Lower leg skin (tissue), 3 donors: ENCODE measurements around the gene SNX19.

Experiments
- POLR2A ChIP-seq, 2 donors: fragments of 450-650 bp; IDR thresholded peaks; one replicate each; pipeline ENCODE4 v1.6.1; 2016 to 2017; ENCODE audit warnings: antibody characterized with exemption in 2 of 2, mild to moderate bottlenecking in 1 of 2, moderate library complexity in 1 of 2
- TF ChIP-seq, protein P1 (sequence below), 3 donors: fragments of 450-650 bp; IDR thresholded peaks; one replicate each; pipeline ENCODE4 v1.5.1; 2016; ENCODE audit warnings: antibody characterized with exemption in 3 of 3, mild to moderate bottlenecking in 3 of 3, moderate library complexity in 2 of 3

DNA sequence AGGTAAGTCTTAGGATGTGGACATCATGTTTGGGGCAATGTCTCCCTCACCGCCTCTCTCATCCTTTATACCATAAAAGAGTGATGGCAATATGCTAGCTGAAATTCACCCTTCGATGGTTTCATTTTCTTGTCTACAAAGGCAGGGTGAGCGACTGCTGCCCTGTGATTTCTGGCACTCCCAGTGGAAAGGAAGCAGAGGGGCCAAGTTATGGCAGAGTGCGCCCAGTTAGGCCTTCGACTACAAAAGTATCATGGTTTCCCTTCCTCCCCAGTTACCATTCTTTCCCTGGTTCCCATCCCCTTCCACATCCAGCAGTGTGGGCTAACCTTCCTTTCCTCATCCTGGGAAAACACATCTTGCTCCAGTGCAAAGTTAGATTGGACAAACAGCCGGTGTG is 43.8 kb downstream of the SNX19 start:
- TF ChIP-seq, protein P1, sequence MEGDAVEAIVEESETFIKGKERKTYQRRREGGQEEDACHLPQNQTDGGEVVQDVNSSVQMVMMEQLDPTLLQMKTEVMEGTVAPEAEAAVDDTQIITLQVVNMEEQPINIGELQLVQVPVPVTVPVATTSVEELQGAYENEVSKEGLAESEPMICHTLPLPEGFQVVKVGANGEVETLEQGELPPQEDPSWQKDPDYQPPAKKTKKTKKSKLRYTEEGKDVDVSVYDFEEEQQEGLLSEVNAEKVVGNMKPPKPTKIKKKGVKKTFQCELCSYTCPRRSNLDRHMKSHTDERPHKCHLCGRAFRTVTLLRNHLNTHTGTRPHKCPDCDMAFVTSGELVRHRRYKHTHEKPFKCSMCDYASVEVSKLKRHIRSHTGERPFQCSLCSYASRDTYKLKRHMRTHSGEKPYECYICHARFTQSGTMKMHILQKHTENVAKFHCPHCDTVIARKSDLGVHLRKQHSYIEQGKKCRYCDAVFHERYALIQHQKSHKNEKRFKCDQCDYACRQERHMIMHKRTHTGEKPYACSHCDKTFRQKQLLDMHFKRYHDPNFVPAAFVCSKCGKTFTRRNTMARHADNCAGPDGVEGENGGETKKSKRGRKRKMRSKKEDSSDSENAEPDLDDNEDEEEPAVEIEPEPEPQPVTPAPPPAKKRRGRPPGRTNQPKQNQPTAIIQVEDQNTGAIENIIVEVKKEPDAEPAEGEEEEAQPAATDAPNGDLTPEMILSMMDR (IDR thresholded peaks at IDR 0.05): no peak
- no peak for TF ChIP-seq POLR2A (IDR thresholded peaks at IDR 0.05)
